Prostate gland (tissue), 2 donors: Measurements from ENCODE around the gene TNXB.
"Not testable (repeated sequence)": the region's sequence is repeated elsewhere in the genome, so short reads cannot be mapped to it uniquely, and the experiment has no call there.

ENCODE experiments used
- POLR2AphosphoS5 ChIP-seq: sonication (generic); formaldehyde crosslinking; IDR thresholded peaks from one replicate; pipeline ENCODE4 v1.6.1; 2017; ENCODE audit warnings: antibody characterized with exemption
- TF ChIP-seq, protein P1 (sequence below), 4 experiments: fragments of 200-600 bp in 2 of 4; fragments of 450-650 bp in 2 of 4; sonication (generic) in 2 of 4; IDR thresholded peaks; 1 replicate in 3 of 4; 2 replicates in 1 of 4; pipeline ENCODE4 v1.5.1; 2016 to 2019; ENCODE audit warnings: antibody characterized with exemption in 4 of 4, mild to moderate bottlenecking in 2 of 4, moderate library complexity in 2 of 4

DNA sequence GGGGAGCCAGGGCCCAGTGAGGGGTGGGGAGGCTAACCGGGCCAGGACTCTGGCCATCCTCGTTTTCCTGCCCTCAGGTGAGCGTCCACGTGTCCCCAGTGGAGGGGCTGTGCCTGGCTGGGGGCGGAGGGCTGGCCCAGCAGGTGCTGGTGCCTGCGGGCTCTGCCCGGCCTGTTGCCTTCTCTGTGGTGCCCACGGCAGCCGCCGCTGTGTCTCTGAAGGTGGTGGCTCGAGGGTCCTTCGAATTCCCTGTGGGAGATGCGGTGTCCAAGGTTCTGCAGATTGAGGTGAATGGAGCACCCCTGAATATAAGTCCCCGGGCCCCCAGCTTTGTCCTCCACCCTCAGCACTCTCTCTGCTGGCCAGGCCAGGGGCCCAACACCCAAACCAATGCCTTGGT, 114.7 kb downstream of the TNXB start:
- TF ChIP-seq, protein P1, sequence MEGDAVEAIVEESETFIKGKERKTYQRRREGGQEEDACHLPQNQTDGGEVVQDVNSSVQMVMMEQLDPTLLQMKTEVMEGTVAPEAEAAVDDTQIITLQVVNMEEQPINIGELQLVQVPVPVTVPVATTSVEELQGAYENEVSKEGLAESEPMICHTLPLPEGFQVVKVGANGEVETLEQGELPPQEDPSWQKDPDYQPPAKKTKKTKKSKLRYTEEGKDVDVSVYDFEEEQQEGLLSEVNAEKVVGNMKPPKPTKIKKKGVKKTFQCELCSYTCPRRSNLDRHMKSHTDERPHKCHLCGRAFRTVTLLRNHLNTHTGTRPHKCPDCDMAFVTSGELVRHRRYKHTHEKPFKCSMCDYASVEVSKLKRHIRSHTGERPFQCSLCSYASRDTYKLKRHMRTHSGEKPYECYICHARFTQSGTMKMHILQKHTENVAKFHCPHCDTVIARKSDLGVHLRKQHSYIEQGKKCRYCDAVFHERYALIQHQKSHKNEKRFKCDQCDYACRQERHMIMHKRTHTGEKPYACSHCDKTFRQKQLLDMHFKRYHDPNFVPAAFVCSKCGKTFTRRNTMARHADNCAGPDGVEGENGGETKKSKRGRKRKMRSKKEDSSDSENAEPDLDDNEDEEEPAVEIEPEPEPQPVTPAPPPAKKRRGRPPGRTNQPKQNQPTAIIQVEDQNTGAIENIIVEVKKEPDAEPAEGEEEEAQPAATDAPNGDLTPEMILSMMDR (IDR thresholded peaks at IDR 0.05), result not testable (repeated sequence)
- TF ChIP-seq POLR2AphosphoS5, result not testable (repeated sequence)
